Suprapubic skin (tissue), 4 donors: ENCODE results near the gene C9orf72. TPM values are rescaled to one million over a fixed set of nuclear protein-coding genes. Genes with fewer than 3 reads are reported as not detected.

Experiments
- DNase-seq, 2 donors: peaks; one replicate each; pipeline ENCODE4 v3.0.0-alpha.2; 2019; ENCODE audit warnings: low spot score in 2 of 2
- H3K27ac ChIP-seq: fragments of 200-600 bp; sonication (generic); one replicate; pipeline ENCODE4 v1.5.1; 2019
- H3K27me3 ChIP-seq: fragments of 200-600 bp; sonication (generic); one replicate; pipeline ENCODE4 v1.5.1; 2019
- H3K36me3 ChIP-seq: fragments of 200-600 bp; sonication (generic); one replicate; pipeline ENCODE4 v1.5.1; 2019
- H3K4me1 ChIP-seq: fragments of 200-600 bp; sonication (generic); one replicate; pipeline ENCODE4 v1.5.1; 2019
- H3K4me3 ChIP-seq: fragments of 200-600 bp; sonication (generic); one replicate; pipeline ENCODE4 v1.5.1; 2019; ENCODE audit warnings: mild to moderate bottlenecking
- H3K9me3 ChIP-seq: fragments of 200-600 bp; sonication (generic); one replicate; pipeline ENCODE4 v1.5.1; 2019
- CTCF ChIP-seq, 2 donors: fragments of 200-600 bp in 1 of 2; fragments of 450-650 bp in 1 of 2; sonication (generic) in 1 of 2; IDR thresholded peaks; one replicate each; pipeline ENCODE4 v1.5.1; 2016 to 2019; ENCODE audit warnings: antibody characterized with exemption in 2 of 2, mild to moderate bottlenecking in 1 of 2, moderate library complexity in 1 of 2
- EP300 ChIP-seq: sonication (generic); formaldehyde crosslinking; IDR thresholded peaks from one replicate; pipeline ENCODE4 v1.6.1; 2017; ENCODE audit warnings: antibody characterized with exemption
- POLR2A ChIP-seq, 2 donors: fragments of 450-650 bp; IDR thresholded peaks; one replicate each; pipeline ENCODE4 v1.6.1; 2017; ENCODE audit warnings: antibody characterized with exemption in 2 of 2, mild to moderate bottlenecking in 2 of 2, moderate library complexity in 2 of 2
- POLR2AphosphoS5 ChIP-seq, 3 donors: sonication (generic); formaldehyde crosslinking; IDR thresholded peaks; one replicate each; pipeline ENCODE4 v1.6.1; 2017; ENCODE audit warnings: antibody characterized with exemption in 3 of 3
- whole genome bisulfite sequencing: methylation state at CpG from one replicate; pipeline ENCODE4 v1.1.5; 2018; 5-methylcytosine and 5-hydroxymethylcytosine counted together
- total RNA-seq, 4 donors: library from RNA; depleted of rRNA; stranded (reverse); fragments of >200 nt; gene quantifications; one replicate each; pipeline ENCODE4 v1.1.0, GENCODE V29; 2016

C9orf72 gene
- total RNA-seq, 4 donors from 2014 or later: 12.2 to 48.3 (median 14.5) TPM

GRCh38 chr9:27610622-27611021, 37.3 kb upstream of the C9orf72 start:
- no peak overlapping the region for H3K27ac ChIP-seq
- H3K4me1 ChIP-seq: no peaks in the 10 kb centered on the region
- H3K36me3 ChIP-seq: no peaks in the 10 kb centered on the region
- H3K27me3 ChIP-seq: peaks cover 8% of the 10 kb centered on the region
- H3K4me3 ChIP-seq: no peak overlapping the region
- TF ChIP-seq POLR2A (IDR thresholded peaks at IDR 0.05): no peak
- no peak for TF ChIP-seq CTCF (IDR thresholded peaks at IDR 0.05)
- no peak for TF ChIP-seq EP300
- no peak for TF ChIP-seq POLR2AphosphoS5 (IDR thresholded peaks at IDR 0.05)
- DNase-seq: no peak
- WGBS: 90% methylated on average over 19 of the region's 19 CpGs
- H3K9me3 ChIP-seq: no peaks in the 10 kb centered on the region

- no peaks in the 10 kb centered on the region for H3K36me3 ChIP-seq
- DNase-seq: no peak
- no peaks in the 10 kb centered on the region for H3K9me3 ChIP-seq
- TF ChIP-seq CTCF (IDR thresholded peaks at IDR 0.05) (no peak), POLR2A (IDR thresholded peaks at IDR 0.05) (no peak), EP300 (no peak), POLR2AphosphoS5 (IDR thresholded peaks at IDR 0.05) (no peak)
- H3K27me3 ChIP-seq: no peaks in the 10 kb centered on the region
- no peak overlapping the region for H3K4me3 ChIP-seq
- H3K4me1 ChIP-seq: no peaks in the 10 kb centered on the region
- no peak overlapping the region for H3K27ac ChIP-seq
- WGBS: 65% methylated on average over 4 of the region's 4 CpGs
Measured at GRCh38 chr9:27602954-27603353, 29.7 kb upstream of the C9orf72 start.

GRCh38 chr9:27602142-27602861, 29.0 kb upstream of the C9orf72 start:
- no peaks in the 10 kb centered on the region for H3K9me3 ChIP-seq
- no peak for TF ChIP-seq CTCF (IDR thresholded peaks at IDR 0.05)
- no peak for TF ChIP-seq EP300
- TF ChIP-seq POLR2AphosphoS5 (IDR thresholded peaks at IDR 0.05): no peak
- TF ChIP-seq POLR2A (IDR thresholded peaks at IDR 0.05): no peak
- 61% methylated on average over 6 of the region's 6 CpGs for WGBS
- H3K36me3 ChIP-seq: no peaks in the 10 kb centered on the region
- no peak overlapping the region for H3K4me3 ChIP-seq
- no peaks in the 10 kb centered on the region for H3K4me1 ChIP-seq
- H3K27ac ChIP-seq: no peak overlapping the region
- no peak for DNase-seq
- no peaks in the 10 kb centered on the region for H3K27me3 ChIP-seq

- Histone ChIP-seq H3K27ac (no peak overlapping the region), H3K36me3 (no peaks in the 10 kb centered on the region), H3K9me3 (no peaks in the 10 kb centered on the region), H3K4me3 (no peak overlapping the region), H3K27me3 (no peaks in the 10 kb centered on the region), H3K4me1 (no peaks in the 10 kb centered on the region)
- WGBS: 76% methylated on average over 6 of the region's 6 CpGs
- no peak for DNase-seq
- no peak for TF ChIP-seq CTCF (IDR thresholded peaks at IDR 0.05)
- no peak for TF ChIP-seq POLR2AphosphoS5 (IDR thresholded peaks at IDR 0.05)
- no peak for TF ChIP-seq POLR2A (IDR thresholded peaks at IDR 0.05)
- TF ChIP-seq EP300: no peak
Measured at GRCh38 chr9:27601396-27601795, 28.1 kb upstream of the C9orf72 start.

- WGBS: 44% methylated on average over 2 of the region's 2 CpGs
- H3K36me3 ChIP-seq: no peaks in the 10 kb centered on the region
- no peak for DNase-seq
- no peaks in the 10 kb centered on the region for H3K4me1 ChIP-seq
- H3K27ac ChIP-seq: peak overlapping the region; percentile 49
- no peaks in the 10 kb centered on the region for H3K9me3 ChIP-seq
- H3K4me3 ChIP-seq: no peak overlapping the region
- TF ChIP-seq EP300: no peak
- TF ChIP-seq POLR2A (IDR thresholded peaks at IDR 0.05): no peak
- no peak for TF ChIP-seq CTCF (IDR thresholded peaks at IDR 0.05)
- no peak for TF ChIP-seq POLR2AphosphoS5 (IDR thresholded peaks at IDR 0.05)
- H3K27me3 ChIP-seq: no peaks in the 10 kb centered on the region
Measured at GRCh38 chr9:27600256-27600655, 27.0 kb upstream of the C9orf72 start.
